KMS-11 (cell line): ENCODE data around the gene MOB3B.

Experiments used
- H2AFZ ChIP-seq: fragments of 200-600 bp; sonication (generic); 2 replicates; pipeline ENCODE4 v1.6.1; 2016; ENCODE audit warnings: antibody characterized with exemption, mixed run types, low read depth
- H3K27ac ChIP-seq: fragments of 200-600 bp; sonication (generic); 2 replicates; pipeline ENCODE4 v1.6.1; 2016; ENCODE audit warnings: mild to moderate bottlenecking, mixed run types
- H3K27me3 ChIP-seq: fragments of 200-600 bp; sonication (generic); 2 replicates; pipeline ENCODE4 v1.6.1; 2017; ENCODE audit warnings: mild to moderate bottlenecking, low read depth, mixed run types, moderate library complexity; ENCODE audit not compliant: insufficient read depth
- H3K36me3 ChIP-seq: fragments of 200-600 bp; sonication (generic); 2 replicates; pipeline ENCODE4 v1.6.1; 2017; ENCODE audit warnings: mild to moderate bottlenecking, mixed run types; ENCODE audit not compliant: insufficient read depth
- H3K4me1 ChIP-seq: fragments of 200-600 bp; sonication (generic); 2 replicates; pipeline ENCODE4 v1.6.1; 2016; ENCODE audit warnings: mild to moderate bottlenecking, low read depth, mixed run types; ENCODE audit not compliant: poor library complexity, severe bottlenecking
- H3K4me2 ChIP-seq: fragments of 200-600 bp; sonication (generic); 2 replicates; pipeline ENCODE4 v1.7.0; 2016; ENCODE audit warnings: mild to moderate bottlenecking, mixed run types
- H3K4me3 ChIP-seq: fragments of 200-600 bp; sonication (generic); IDR thresholded peaks from 2 replicates; pipeline ENCODE4 v1.6.1; 2017; ENCODE audit warnings: low read depth, low read length, mixed read lengths; ENCODE audit not compliant: insufficient read depth
- H3K79me2 ChIP-seq: fragments of 200-600 bp; sonication (generic); 2 replicates; pipeline ENCODE4 v1.6.1; 2016; ENCODE audit warnings: low read depth, mixed run types; ENCODE audit not compliant: insufficient read depth
- H3K9ac ChIP-seq: fragments of 200-600 bp; sonication (generic); 2 replicates; pipeline ENCODE4 v1.6.1; 2016; ENCODE audit warnings: mild to moderate bottlenecking, mixed run types
- H4K20me1 ChIP-seq: fragments of 200-600 bp; sonication (generic); 2 replicates; pipeline ENCODE4 v1.6.1; 2016; ENCODE audit warnings: mild to moderate bottlenecking, mixed run types; ENCODE audit not compliant: insufficient read depth
- CTCF ChIP-seq: fragments of 200-600 bp; sonication (generic); conservative IDR thresholded peaks from 2 replicates; pipeline ENCODE4 v1.6.1; 2017; ENCODE audit warnings: low read depth, mild to moderate bottlenecking, antibody characterized with exemption, low read length, moderate library complexity, mixed read lengths

The MOB3B gene

GRCh38 chr9:27572061-27572460, 42.4 kb upstream of the MOB3B start:
- Histone ChIP-seq H3K9ac (no peak overlapping the region), H3K79me2 (no peaks in the 10 kb centered on the region)

GRCh38 chr9:27571011-27571410, 41.4 kb upstream of the MOB3B start:
- H3K27me3 ChIP-seq = no peaks in the 10 kb centered on the region
- no peaks in the 10 kb centered on the region for H4K20me1 ChIP-seq
- H2AFZ ChIP-seq = no peak overlapping the region
- H3K27ac ChIP-seq = no peak overlapping the region
- no peak overlapping the region for H3K4me2 ChIP-seq
- H3K4me3 ChIP-seq = no peak overlapping the region
- no peaks in the 10 kb centered on the region for H3K79me2 ChIP-seq
- peaks cover 22% of the 10 kb centered on the region for H3K4me1 ChIP-seq
- TF ChIP-seq CTCF = no peak
- H3K9ac ChIP-seq = no peak overlapping the region
- H3K36me3 ChIP-seq = no peaks in the 10 kb centered on the region

More at GRCh38 chr9:27572061-27572460, 42.4 kb upstream of the MOB3B start:
- H3K36me3 ChIP-seq = no peaks in the 10 kb centered on the region
- no peak overlapping the region for H3K4me3 ChIP-seq
- no peak overlapping the region for H3K27ac ChIP-seq
- H3K27me3 ChIP-seq = no peaks in the 10 kb centered on the region
- H3K4me1 ChIP-seq = peaks cover 18% of the 10 kb centered on the region
- H2AFZ ChIP-seq = no peak overlapping the region
- no peak for TF ChIP-seq CTCF
- H4K20me1 ChIP-seq = no peaks in the 10 kb centered on the region
- peak overlapping the region; percentile 82 for H3K4me2 ChIP-seq

- no peak for TF ChIP-seq CTCF
- Histone ChIP-seq H3K9ac (no peak overlapping the region), H3K4me1 (peaks cover 24% of the 10 kb centered on the region), H3K36me3 (no peaks in the 10 kb centered on the region), H3K79me2 (no peaks in the 10 kb centered on the region), H3K4me2 (no peak overlapping the region), H4K20me1 (no peaks in the 10 kb centered on the region), H3K27ac (no peak overlapping the region), H3K4me3 (no peak overlapping the region), H2AFZ (no peak overlapping the region), H3K27me3 (no peaks in the 10 kb centered on the region)
Measured at GRCh38 chr9:27569406-27569805, 39.8 kb upstream of the MOB3B start.

- Histone ChIP-seq H3K4me3 (no peak overlapping the region), H3K36me3 (no peaks in the 10 kb centered on the region)
Measured at GRCh38 chr9:27566118-27566517, 36.5 kb upstream of the MOB3B start.

More at GRCh38 chr9:27566118-27566517, 36.5 kb upstream of the MOB3B start:
- Histone ChIP-seq H2AFZ (no peak overlapping the region), H3K4me1 (peaks cover 12% of the 10 kb centered on the region), H3K9ac (no peak overlapping the region), H3K4me2 (no peak overlapping the region), H3K27ac (no peak overlapping the region), H3K79me2 (no peaks in the 10 kb centered on the region), H4K20me1 (no peaks in the 10 kb centered on the region), H3K27me3 (no peaks in the 10 kb centered on the region)
- no peak for TF ChIP-seq CTCF
